IPS DF 4.7 (cell line): Measurements from ENCODE around the gene TRIP13.
"Not testable (repeated sequence)": the region's sequence is repeated elsewhere in the genome, so short reads cannot be mapped to it uniquely, and the experiment has no call there.

Experiments
- DNase-seq: peaks from one replicate; pipeline ENCODE4 v3.0.0-alpha.2; 2013; ENCODE audit warnings: low spot score; ENCODE audit errors: extremely low read depth

The TRIP13 gene

GRCh38 chr5:892394-893136, at the start of gene TRIP13, which contains the start of gene BRD9:
Gene TRIP13, plus strand, starts transcription at chr5:892884. Its CDS starts 115 bp downstream, at chr5:892999.
Gene BRD9, minus strand, starts transcription at chr5:892801. Its CDS starts 144 bp downstream, at chr5:892657.
- no peak for DNase-seq

GRCh38 chr5:843371-843770, 49.3 kb upstream of the TRIP13 start:
- not testable (repeated sequence) for DNase-seq

- DNase-seq = not testable (repeated sequence)
Measured at GRCh38 chr5:843926-844325, 48.8 kb upstream of the TRIP13 start.

- not testable (repeated sequence) for DNase-seq
Measured at GRCh38 chr5:844426-844825, 48.3 kb upstream of the TRIP13 start.

GRCh38 chr5:845031-845675, 47.5 kb upstream of the TRIP13 start:
- not testable (repeated sequence) for DNase-seq

- not testable (repeated sequence) for DNase-seq
Measured at GRCh38 chr5:845676-846601, 46.7 kb upstream of the TRIP13 start.

- not testable (repeated sequence) for DNase-seq
Measured at GRCh38 chr5:846602-847091, 46.0 kb upstream of the TRIP13 start.

GRCh38 chr5:847212-847611, 45.5 kb upstream of the TRIP13 start:
- DNase-seq = not testable (repeated sequence)

GRCh38 chr5:847736-848135, 44.9 kb upstream of the TRIP13 start:
- DNase-seq = not testable (repeated sequence)

- DNase-seq = no peak
Measured at GRCh38 chr5:848671-849111, 44.0 kb upstream of the TRIP13 start.

GRCh38 chr5:849651-850301, 42.9 kb upstream of the TRIP13 start:
- DNase-seq = no peak

GRCh38 chr5:850511-851006, 42.1 kb upstream of the TRIP13 start, which contains the start of gene ZDHHC11:
Gene ZDHHC11, minus strand, starts transcription at chr5:850986. Its CDS starts 384 bp downstream, at chr5:850602.
- no peak for DNase-seq

GRCh38 chr5:851076-851475, 41.6 kb upstream of the TRIP13 start:
- no peak for DNase-seq

- DNase-seq = no peak
Measured at GRCh38 chr5:851553-851952, 41.1 kb upstream of the TRIP13 start.

GRCh38 chr5:852018-852417, 40.7 kb upstream of the TRIP13 start:
- DNase-seq = no peak

- no peak for DNase-seq
Measured at GRCh38 chr5:852431-853401, 40.0 kb upstream of the TRIP13 start.

- not testable (repeated sequence) for DNase-seq
Measured at GRCh38 chr5:853416-854090, 39.1 kb upstream of the TRIP13 start.

GRCh38 chr5:854217-854616, 38.5 kb upstream of the TRIP13 start:
- DNase-seq = no peak
